HG03025 (cell line): ENCODE data around the gene TEX51.

Experiments
- ATAC-seq: cut with Tn5 transposase; IDR thresholded peaks from one replicate; pipeline ENCODE4 v1.9.1; 2021; ENCODE audit warnings: mild to moderate bottlenecking, moderate library complexity; ENCODE audit not compliant: unreplicated experiment, low FRiP score

TEX51 gene

GRCh38 chr2:126890551-126891450 is 7.9 kb upstream of the TEX51 start:
- no peak for ATAC-seq

GRCh38 chr2:126891681-126892500 is 6.8 kb upstream of the TEX51 start:
- ATAC-seq = no peak

- ATAC-seq = no peak
These were observed 5.5 kb upstream of the TEX51 start for GRCh38 chr2:126893153-126893552.

DNA sequence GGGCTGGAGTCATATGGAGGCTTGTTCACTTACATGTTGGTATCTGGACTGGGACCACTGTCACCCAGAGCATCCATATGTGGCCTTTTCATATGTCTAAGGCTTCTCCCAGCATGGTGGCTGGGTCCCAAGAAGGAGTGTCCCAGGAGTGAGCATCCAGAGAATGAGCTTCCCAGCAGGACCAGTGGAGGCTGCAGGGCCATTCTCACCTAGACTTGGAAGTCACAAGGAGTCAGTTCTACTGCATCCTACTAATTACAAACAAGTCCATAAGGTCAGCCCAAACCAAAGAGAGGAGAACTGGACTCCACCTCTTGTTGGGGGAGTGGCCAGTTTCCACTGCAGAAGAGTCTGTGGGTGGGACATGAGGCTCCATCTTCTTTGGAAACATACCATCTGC is 5.1 kb upstream of the TEX51 start:
- ATAC-seq = no peak

DNA sequence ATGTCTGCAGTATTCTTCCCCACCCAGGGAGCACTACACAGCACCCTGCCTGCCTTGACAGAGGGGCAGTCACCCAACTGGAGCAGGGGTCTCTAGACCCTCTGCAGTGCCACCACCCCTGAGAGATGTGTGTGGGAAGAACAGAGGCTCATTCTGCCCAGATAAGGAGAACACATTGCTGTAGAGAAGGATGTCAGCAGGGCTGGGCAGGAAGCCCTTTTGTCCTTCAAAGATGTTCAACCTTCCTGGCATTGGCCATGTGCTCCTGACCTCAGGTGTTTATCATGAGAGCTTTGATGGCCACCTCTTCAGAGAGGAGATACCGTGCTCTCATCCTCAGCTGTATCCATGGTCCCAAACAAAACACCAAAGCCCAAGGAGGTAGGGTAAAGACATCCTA is 4.6 kb upstream of the TEX51 start:
- ATAC-seq = no peak

- no peak for ATAC-seq
These were observed 4.0 kb upstream of the TEX51 start for GRCh38 chr2:126894585-126895182.

DNA sequence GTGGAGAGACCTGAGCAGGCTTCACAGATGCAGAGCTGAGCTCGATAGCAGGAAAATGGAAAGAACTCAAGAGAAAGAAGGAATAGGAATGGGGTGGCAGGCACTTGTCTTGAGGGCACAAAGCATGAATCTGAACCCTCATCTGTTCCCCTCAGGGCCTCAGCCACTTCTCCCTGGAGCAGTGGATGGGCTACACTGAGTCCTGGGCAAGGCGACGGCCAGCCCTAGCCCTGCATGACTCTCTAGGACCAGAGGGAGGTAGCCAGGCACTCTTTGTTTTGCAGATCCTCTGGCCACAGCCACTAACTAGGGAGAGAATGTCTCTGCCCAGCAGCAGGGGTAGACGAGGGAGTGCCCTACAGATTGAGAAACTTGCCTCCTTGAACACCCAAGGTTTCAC is 3.4 kb upstream of the TEX51 start:
- ATAC-seq = no peak

- ATAC-seq = no peak
These were observed 2.2 kb upstream of the TEX51 start for GRCh38 chr2:126896471-126896870.

- ATAC-seq = no peak
These were observed 1.0 kb downstream of the TEX51 start for GRCh38 chr2:126899616-126900185.

DNA sequence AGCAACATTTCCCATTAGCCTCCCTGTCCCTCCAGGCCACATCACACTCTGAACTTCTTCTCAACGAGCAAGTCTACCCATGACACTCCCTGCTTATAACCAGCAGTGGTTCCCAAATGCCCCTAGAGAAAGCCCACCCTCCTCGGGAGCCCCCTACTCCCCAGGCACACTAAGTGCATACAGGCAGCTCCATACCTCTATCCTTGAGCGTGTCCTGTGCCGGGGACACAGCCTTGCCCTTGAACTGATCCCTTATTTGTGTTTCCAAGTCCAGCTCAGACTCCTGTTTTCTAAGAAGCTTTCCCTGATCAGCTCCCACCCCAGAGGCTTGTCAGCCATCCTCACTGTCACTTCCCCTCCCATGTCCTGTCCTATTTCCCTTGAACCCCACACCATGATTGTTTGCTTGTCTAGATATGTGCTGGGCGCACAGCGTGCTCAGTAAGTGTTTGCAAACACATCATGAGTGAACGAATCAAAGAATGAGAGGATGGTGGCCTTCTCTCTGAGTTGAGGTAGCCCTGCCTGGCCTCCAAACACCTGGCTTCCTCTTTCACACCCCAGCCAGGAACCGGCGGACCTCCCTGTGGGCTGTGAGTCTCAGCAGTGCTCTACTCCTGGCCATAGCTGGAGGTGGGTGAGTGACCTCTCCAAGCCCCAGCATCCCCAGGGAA is 2.1 kb downstream of the TEX51 start:
- no peak for ATAC-seq

- ATAC-seq = no peak
These were observed 2.8 kb downstream of the TEX51 start for GRCh38 chr2:126901459-126901858.

GRCh38 chr2:126902152-126902835 is 3.6 kb downstream of the TEX51 start:
- ATAC-seq = no peak

GRCh38 chr2:126902859-126903258 is 4.2 kb downstream of the TEX51 start:
- no peak for ATAC-seq

DNA sequence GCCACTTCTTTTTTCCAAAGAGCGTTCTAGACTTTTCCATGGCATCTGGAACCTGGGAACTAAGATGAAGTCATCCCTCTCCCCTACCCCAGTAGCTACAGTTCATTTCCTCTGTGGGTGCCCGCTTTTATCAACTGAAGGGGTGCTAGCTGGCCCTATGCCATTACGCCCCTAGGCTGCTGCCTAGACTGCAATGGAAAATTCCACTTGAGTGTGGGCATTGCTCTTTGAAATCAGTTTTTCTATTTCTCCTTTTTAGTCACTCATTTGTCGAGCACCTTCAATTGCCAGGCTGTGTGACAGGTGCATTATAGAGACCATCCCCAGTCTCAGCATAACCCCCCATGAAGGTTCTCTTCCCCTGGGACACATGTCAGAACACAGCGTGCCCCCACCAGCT is 7.3 kb downstream of the TEX51 start:
- no peak for ATAC-seq

GRCh38 chr2:126906781-126907180 is 8.1 kb downstream of the TEX51 start:
- no peak for ATAC-seq

DNA sequence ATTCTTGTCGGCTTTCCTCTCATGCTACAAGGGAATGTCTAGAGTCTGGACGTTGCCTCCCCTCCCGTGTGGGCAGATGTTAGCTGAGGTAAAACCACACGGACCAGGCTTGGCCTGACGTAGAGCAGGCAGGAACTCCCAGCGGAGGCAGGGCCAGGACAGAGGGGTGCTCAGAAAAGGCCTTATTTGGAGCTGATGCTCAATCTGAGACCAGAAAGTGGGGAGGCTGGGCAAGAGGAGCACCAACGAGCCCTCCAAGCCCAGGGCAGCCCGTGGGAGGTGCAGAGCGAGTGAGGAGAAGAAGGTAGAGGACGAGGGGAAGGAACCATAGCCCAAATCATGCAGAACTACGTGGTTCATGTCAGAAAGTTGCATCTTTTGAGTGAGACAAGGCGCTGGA is 9.0 kb downstream of the TEX51 start:
- ATAC-seq = peak; percentile 77

GRCh38 chr2:126908721-126909177 is 10.1 kb downstream of the TEX51 start:
- ATAC-seq = no peak

DNA sequence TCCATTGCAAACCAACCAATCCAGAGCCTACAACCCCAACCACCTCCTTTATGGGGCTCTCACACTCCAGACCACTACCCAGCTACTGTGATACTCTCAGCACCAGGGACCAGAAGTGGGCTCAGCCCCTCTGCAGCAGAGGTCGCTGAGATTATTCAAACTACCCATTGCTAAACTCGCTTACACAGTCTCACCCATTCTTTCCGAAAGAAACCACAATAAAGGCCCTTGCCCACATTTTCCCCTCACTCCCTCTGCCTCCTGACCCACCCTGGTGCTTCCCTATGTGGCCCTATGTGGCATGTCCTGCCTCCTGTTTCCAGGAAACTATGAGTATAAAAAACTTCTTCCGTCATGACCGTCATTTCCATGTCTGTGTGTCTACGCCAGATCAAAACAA is 10.7 kb downstream of the TEX51 start:
- ATAC-seq = no peak

GRCh38 chr2:126909781-126910180 is 11.1 kb downstream of the TEX51 start:
- ATAC-seq = no peak

DNA sequence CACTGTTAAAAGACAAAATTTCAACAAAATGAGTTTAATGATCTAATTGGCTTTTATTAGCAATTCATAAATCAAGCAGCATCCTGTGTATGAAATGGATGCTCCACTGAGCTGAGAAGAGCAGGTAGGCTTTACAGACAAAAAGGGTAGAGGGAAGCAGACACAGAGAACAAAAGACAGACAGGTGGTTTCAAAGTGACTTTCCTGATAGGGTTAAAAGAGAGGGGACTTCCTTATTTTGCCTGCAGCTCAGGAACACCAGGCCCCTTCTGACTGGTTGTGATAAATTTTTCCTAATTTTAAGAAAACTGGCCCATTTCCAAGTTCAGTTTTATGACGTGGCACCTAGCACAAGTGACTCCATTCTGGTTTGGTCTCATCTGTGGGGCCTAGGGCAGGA is 11.9 kb downstream of the TEX51 start:
- ATAC-seq = no peak
